HG03025 (cell line): Measurements from ENCODE around the gene RAPSN.
"Not testable (repeated sequence)": the region's sequence is repeated elsewhere in the genome, so short reads cannot be mapped to it uniquely, and the experiment has no call there.

Experiments used
- ATAC-seq: cut with Tn5 transposase; IDR thresholded peaks from one replicate; pipeline ENCODE4 v1.9.1; 2021; ENCODE audit warnings: mild to moderate bottlenecking, moderate library complexity; ENCODE audit not compliant: unreplicated experiment, low FRiP score

The RAPSN gene

DNA sequence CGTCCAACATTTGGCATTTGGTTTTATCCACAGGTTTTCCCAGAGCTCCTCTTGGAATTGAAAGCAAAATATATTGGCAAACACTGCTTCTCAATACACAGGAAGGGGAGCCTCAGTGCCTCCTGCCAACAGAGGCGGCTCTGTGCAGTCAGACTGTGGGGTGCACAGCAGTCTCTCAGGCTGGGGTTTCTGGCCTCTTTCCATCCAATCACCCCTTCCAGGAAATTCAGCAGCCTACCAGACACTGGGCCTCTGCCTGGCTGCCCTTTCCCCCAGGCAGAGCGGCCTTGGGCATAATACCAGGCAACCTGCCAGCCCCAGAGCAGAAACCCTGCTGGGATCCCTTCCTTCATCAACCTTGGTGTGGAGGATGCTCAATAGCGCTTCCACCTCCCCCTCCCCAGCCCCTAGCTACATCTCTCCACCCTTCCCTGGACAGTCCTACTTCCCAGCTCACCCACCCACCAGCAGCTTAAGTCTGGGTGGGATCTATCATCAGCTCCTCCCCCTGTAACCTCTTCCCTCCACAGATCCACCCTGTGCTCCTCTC lies 17.8 kb upstream of the RAPSN start:
- ATAC-seq, result no peak

DNA sequence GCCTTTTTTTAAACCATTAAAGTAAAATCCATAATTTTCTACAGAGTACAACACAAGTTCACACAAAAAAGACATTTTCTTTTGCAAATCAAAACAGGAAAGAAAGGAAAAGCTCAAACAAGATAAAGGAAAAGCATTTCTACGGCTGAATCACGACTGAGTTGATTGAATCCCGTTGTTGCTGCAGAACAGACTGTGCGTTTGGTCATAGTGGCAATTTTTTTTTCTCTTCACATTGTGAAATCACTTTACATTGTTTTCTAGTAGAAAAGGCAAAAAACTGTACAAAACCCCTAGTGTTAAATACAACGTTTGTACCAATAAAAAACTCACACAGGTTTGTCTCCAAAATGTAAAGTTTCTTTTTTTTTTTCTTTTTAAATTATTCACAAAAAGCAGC lies 17.3 kb upstream of the RAPSN start:
- no peak for ATAC-seq

DNA sequence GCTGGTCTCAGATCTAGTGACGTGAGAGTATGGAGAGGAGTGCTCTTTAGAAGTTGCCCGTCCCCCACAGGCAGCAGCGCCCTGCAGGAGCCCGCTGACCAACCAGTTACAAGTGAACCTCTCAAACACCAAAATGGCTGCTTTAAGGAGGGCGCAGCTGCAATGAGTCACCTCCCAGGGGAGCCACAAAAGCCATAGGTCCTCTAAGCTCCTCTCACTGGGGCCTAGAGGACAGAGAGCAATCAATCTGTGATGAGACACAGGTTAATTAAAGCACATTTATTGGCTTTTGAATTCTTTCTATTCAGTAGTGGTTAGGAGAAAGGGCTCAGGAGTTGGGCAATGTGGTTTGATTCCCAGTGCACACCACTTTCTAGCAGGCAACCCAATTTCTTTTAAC lies 15.5 kb upstream of the RAPSN start:
- ATAC-seq, result no peak

DNA sequence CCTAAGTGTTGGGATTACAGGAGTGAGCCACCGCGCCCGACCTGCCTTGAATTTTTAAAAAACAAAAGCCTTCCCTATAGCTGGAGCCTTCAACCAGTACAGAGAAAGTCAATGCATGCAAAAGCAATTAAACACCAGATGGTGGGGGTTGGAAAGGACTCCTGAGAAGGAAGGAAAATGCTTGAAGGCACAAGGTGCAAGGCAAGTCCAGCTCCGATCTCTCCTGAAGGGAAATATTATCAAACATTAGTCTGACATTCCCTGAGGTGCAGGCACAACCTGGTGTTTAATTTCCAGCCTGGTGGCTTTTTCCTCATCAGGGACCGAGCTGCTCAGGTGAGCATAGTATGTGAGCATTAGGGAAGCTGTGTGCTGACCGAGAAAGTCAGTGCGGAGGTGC lies 12.9 kb upstream of the RAPSN start:
- no peak for ATAC-seq

DNA sequence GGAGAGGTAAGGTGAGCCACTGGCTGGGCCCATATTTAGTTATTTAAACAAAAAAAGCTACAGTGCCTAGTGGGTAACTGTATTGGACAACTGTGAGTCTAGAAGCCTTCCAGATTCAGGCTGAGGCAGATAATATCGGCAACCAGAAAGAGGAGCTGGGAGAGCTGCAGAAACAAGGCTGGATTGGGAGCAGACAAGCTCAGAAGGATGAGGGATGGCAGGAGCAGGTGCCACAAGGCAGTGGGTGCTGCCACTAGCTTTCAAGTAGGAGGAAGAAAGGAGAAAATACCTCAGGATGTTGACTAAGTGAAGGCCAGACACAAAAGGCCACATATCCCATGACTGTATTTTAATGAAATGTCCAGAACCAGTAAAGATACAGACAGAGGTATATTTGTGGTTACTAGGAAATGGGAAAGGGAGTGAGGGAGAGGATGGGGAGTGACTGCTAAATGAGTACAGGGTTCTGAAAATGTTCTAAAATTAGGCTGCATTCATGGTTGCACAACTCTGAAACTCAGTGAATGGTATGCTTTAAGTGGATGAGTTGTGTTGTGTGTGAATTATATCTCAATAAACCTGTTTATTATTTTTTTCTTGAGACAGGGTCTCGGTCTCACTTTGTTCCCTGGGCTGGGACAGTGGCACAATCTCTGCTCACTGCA lies 11.8 kb upstream of the RAPSN start:
- ATAC-seq, result no peak

DNA sequence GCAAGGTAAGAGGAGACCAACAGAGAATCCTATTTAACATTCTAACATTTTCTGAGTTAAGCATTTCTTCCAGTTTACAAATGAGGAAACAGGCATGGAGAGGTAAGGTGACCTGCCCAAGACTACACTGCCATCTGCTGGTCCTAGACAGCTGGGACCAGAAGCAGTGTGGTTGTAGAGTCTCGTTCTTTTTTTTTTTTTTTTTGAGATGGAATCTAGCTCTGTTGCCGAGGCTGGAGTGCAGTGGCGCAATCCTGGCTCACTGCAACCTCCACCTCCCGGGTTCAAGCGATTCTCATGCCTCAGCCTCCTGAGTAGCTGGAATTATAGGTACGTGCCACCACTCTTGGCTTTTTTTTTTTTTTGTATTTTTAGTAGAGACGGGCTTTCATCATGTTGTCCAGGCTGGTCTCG lies 5.3 kb upstream of the RAPSN start:
- ATAC-seq, result not testable (repeated sequence)

DNA sequence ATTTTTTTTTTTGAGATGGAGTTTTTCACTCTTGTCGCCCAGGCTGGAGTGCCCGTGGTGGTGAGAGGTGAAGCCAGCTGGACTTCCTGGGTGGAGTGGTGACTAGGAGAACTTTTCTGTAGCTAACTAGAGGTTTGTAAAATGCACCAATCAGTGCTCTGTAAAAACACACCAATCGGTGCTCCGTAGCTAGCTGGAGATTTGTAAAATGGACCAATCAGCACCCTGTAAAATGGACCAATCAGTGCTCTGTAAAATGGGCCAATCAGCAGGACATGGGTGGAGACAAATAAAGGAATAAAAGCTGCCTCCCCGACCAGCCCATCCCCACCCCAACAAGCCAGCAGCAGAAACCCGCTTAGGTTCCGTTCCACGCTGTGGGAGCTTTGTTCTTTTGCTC lies 4.4 kb upstream of the RAPSN start:
- ATAC-seq, result no peak

DNA sequence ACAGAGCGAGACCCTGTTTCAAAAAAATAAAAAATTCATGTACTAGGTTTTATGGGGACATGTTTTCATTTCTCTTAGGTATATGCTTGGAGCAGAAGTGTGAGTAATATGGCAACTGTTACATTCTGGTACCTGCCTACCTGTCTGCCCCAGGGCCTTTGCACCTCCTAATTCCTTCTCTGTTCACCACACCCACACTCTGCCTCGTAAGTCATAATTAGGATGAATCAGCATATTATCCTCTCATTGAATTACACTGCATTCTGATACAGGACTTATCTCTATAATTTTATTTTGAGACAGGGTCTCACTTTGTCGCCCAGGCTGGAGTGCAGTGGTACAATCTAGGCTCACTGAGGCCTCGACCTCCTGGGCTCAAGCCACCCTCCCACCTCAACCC lies 3.1 kb upstream of the RAPSN start:
- ATAC-seq, result no peak

DNA sequence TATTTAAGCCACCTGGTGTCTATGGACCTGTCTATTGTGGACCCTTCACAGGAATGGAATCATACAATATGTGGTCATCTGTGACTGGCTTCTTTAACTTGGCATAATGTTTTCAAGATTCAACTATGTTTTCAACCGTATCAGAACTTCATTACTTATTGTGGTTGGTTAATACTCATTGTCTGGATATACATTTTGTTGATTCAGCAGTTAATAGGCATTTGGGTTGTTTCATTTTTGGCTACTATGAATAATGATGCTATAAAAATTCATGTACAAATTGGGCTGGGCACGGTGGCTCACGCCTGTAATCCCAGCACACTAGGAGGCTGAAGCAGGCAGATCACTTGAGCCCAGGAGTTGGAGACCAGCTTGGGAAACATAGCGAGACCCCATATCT lies 2.5 kb upstream of the RAPSN start:
- ATAC-seq, result no peak

DNA sequence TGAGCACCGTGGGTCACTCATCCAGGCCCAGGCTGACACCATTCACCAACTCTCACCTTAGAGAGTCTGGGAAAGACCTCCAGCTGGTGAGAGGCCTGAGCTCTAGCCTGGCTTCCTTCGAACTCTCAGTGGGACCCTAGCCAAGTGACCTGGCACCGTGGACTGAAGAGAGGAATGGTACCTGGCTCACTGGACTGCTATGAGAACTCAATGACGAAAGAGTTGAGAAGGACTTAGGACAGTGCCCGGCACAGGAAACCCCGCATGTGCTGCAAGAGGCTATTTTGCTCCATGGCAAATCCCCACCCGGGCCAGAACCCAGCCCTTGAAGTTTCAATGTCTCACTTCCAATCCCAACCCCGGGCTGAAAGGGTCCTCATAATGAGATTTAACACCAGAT lies 605 bp upstream of the RAPSN start:
- ATAC-seq, result no peak

DNA sequence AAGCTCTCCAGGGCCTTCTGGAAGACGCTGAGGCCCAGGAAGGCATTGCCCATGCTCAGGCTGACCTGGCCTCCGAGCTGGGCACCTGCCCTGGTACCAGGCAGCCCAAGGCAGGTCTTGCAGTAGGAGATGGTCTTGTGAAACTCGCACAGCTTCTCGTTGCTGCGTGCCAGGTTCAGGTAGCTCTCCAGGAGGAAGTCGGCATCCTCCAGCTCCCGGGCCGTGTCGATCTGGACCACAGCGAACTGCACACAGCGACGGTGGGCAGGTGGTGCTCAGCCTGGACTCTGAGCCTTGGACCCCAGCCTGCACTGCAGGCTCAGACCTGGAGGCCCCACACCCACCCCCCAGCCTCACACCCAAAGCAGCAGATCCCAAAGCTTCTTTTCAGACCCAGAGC lies 1.0 kb downstream of the RAPSN start:
- ATAC-seq, result no peak

DNA sequence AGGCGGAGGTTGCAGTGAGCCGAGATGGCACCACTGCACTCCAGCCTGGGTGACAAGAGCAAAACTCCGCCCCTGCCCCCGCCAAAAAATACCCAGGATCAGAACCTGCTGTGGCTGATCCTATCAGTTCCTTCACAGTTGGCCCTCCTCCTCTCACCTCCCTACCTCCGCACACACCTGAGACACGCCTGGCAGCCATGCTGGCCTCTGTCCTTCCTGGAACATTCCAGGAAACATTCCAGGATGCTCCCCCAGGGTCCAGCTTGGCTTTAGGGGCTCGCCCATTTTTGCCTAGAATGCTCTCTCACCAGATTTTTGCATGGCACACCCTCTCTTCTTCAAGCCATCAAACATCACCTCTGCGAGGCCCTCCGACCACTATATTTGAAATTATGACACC lies 2.1 kb downstream of the RAPSN start:
- ATAC-seq, result no peak

DNA sequence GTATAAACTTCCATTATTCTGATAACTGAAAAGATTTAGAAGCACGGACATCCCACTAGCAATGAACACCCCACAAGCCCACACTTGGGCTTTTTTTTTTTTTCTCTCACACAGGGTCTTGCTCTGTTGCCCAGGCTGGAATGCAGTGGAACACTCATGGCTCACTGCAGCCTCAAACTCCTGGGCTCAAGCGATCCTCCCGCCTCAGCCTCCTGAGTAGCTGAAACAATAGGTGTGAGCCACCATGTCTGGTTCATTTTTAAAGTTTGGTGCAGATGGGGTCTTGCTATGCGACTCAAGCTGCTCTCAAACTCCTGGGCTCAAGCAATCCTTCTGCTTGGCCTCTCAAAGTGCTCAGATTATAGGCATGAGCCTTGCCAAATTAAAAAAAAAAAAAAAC lies 3.1 kb downstream of the RAPSN start:
- no peak for ATAC-seq

DNA sequence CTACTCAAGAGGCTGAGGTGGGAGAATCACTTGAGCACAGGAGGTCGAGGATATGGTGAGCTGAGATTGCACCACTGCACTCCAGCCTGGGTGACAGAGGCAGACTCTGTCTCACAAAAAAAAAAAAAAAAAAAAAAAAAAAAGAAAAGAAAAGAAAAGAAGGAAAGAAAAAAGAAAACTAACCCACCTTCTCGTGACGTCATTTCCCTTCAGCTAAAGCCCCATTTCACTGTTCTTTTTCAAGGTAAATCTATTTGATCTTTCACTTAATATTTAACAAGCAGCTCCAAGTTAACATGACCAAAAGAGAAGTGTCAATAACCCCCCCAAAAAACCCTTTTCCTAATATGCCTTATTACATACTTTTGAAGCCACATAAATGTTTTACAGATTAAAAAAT lies 5.1 kb downstream of the RAPSN start:
- no peak for ATAC-seq

DNA sequence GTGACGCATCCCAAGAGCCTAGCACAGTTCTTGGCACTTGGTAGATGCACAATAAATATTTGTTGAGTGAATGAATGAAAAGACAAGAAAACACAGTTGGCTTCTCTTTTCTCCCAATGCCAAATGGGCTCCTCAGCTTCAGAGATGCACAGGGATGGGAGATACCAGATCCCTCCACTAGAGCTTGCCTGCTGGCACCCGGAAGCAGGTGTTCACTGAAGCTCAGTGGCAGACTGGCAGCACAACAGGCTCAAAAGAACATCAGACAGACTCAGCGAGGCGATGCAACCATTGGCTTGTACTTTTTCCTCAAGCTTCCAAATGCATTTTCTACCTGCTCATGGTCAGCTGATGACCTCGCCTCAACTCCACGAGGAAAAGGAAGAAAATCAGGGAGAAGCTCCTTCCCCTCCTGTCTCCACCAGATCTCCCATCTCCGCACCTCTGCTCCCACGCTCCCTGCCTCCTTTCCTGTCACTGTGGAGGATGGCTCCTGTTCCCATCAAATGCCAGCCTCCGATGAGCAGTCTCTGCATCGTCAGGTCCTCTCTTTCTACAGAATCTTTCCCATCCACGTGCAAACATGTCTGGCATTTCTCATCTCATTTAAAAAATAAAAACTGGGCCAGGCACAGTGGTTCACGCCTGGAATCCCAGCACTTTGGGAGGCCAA lies 5.8 kb downstream of the RAPSN start:
- ATAC-seq, result no peak

DNA sequence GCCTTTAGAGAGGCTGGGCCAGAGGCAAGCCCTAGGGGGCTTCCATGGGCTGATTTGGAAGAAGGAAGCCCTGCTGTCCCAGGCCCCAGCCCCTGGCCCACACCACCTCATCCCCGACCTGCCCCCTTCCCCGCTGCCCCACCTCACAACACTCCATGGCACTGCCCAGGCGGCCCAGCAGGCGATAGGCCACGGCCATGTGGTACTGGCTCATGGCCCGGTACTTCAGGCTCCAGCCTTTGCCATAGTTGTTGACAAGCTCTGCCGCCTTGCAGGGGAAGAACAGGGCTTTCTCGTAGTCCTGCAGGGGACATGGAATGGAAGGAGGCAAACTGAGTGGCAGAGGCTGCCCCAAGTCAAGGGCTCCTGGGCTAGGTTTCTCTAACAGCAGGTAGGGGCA lies 6.4 kb downstream of the RAPSN start:
- no peak for ATAC-seq

DNA sequence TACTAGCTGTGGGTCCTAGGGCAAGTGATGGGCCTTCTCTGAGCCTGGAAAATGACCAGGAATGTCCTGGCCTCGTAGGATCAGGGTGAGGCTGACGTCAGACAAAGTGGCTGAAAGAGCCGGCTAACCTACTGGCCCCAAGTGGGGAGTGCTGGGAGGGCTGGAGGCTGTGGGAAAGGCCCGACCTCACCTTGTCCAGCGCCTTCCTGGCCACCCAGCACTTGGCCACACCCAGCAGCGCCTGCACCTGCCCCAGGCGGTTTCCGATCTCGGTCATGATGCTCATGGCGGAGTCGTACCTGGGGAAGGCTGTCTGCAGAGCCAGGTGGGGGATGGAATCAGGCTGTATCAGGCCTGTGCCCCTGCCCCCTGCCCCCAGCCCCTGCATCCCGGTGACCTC lies 7.5 kb downstream of the RAPSN start:
- ATAC-seq, result no peak

DNA sequence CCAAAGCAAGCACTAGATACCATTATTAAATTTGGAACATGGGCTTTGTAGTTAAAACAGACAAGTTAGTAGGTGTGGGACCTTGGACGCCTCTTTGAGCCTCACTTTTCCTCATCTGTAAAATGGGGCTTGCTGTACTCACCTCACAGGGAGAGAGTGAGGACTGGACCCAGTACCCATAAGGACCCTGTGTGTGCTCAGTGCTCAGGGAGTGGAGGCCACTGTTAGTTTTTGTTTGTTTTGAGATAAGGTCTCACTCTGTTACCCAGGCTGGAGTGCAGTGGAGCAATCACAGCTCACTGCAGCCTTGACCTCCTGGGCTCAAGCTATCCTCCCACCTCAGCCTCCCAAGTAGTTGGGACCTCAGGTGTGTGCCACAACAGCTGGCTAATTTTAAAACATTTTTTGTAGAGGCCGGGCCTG lies 8.9 kb downstream of the RAPSN start:
- no peak for ATAC-seq

DNA sequence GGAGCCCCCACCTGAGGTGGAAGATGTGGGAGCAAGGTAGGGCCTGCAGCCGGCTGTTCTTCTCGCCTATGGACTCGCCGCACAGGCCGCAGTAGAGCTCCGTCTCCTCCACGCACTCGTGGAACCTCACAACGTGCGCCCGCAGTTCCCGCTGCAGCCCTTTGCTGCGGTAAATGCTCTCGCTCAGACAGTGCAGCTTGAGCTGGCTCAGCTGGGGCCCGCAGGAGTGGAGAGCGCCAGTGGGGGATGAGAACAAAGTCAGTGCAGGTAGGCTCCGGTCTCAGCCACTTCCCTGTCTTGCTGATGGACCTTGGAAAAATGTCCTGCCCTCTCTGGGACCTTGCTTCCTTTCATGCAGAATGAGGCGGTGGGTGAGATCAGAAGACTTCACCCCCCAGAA lies 10.2 kb downstream of the RAPSN start:
- ATAC-seq, result no peak

DNA sequence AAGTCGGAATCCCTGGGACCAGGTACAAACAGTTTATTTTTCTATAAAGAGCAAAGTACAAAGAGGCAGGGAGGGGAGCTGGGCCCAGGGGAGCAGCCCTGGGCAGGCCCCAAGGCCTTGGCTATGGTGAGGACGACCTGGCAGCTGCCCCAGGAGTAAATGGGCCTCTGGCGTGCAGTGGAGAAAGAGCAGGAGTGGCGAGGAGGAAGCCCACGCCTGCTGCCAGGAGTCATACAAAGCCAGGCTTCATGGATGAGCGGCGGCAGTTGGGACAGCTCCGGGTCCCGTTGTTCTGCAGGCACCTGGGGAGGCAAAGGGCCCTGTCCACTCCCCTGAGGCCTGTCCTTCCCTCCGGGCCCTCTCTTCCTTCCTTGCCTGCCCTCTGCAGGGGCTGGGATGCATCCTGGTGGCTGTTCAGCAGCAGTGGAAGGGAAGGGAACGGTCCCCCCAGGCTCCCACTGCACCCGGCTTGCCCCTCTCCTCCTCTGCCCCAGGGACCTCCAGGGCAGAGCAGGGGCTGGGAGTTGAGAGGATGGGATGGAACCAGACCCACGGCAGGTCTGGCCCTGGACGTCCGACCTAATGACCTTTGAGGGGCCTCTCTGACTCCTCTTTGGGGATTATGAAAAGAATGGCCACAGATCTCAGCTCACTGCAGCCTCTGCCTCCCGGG lies 11.1 kb downstream of the RAPSN start:
- ATAC-seq, result no peak

DNA sequence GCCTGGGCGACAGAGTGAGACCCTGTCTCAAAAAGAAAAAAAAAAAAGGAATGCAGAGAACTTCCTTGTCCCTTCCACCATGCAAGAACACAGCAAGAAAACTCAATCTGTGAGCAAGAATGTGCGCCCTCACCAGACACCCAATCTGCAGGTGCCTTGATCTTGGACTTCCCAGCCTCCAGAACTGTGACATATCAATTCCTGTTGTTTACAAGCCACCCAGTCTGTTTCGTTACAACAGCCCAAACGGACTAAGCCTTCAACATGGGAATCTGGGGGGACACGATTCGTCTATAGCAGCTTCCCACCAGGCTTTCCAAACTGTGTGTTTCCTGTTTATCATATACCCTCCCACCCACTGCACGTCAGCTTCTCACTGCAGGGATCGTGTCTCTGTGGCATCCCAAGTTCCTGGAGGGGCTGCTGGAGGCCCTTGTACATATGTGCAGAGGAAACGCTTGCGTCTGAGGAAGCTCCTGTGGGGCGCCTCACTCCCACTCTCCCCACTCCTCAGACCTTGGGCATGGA lies 11.7 kb downstream of the RAPSN start:
- no peak for ATAC-seq
